Small intestine (tissue), 7 donors: ENCODE results near the gene ZXDC. TPM values are rescaled to one million over a fixed set of nuclear protein-coding genes. Genes with fewer than 3 reads are reported as not detected.

ENCODE experiments used
- DNase-seq, 2 donors: peaks; one replicate each; pipeline versions ENCODE4 v3.0.0 to v3.0.0-alpha.2; 2013
- FAIRE-seq: peaks from 2 replicates; lab custom pipeline; 2012; peaks lifted over from hg19 to GRCh38; lab: Jason Lieb, UNC
- H3K27ac ChIP-seq, 3 donors: one replicate each; pipeline ENCODE4 v1.5.1; 2013; ENCODE audit warnings: low read length in 2 of 3, mild to moderate bottlenecking in 2 of 3, control low read depth in 1 of 3, inconsistent platforms in 1 of 3, low read depth in 1 of 3, moderate library complexity in 1 of 3
- H3K27me3 ChIP-seq, 3 donors: one replicate each; pipeline ENCODE4 v1.6.1; 2013; ENCODE audit warnings: low read length in 3 of 3, inconsistent platforms in 1 of 3; ENCODE audit not compliant: control insufficient read depth in 3 of 3, insufficient read depth in 3 of 3
- H3K36me3 ChIP-seq, 3 donors: one replicate each; pipeline ENCODE4 v1.6.1; 2013; ENCODE audit warnings: low read length in 3 of 3, inconsistent platforms in 1 of 3, low read depth in 1 of 3, mild to moderate bottlenecking in 1 of 3, moderate library complexity in 1 of 3; ENCODE audit not compliant: control insufficient read depth in 3 of 3, insufficient read depth in 2 of 3
- H3K4me1 ChIP-seq, 3 donors: one replicate each; pipeline ENCODE4 v1.6.1; 2013; ENCODE audit warnings: low read length in 2 of 3, inconsistent platforms in 1 of 3, low read depth in 1 of 3, mild to moderate bottlenecking in 1 of 3, moderate library complexity in 1 of 3; ENCODE audit not compliant: control insufficient read depth in 3 of 3, insufficient read depth in 2 of 3
- H3K4me3 ChIP-seq, 3 donors: one replicate each; pipeline ENCODE4 v1.5.1; 2013; ENCODE audit warnings: low read length in 3 of 3, control low read depth in 1 of 3, inconsistent platforms in 1 of 3, low read depth in 1 of 3, mild to moderate bottlenecking in 1 of 3, moderate library complexity in 1 of 3
- H3K9me3 ChIP-seq, 2 donors: one replicate each; pipeline ENCODE4 v1.6.1; 2013; ENCODE audit warnings: low read depth in 1 of 2, low read length in 1 of 2; ENCODE audit not compliant: control insufficient read depth in 2 of 2, insufficient read depth in 1 of 2
- WGBS, 3 donors: extraction: QIAGEN DNeasy Blood & Tissue Kit; methylation state at CpG; one replicate each; pipeline ENCODE4 v1.1.7; 2013; 5-methylcytosine and 5-hydroxymethylcytosine counted together
- polyA plus RNA-seq, 4 donors: library from polyadenylated mRNA; stranded (reverse) in 3 of 4; unstranded in 1 of 4; fragments of 200-250 nt in 3 of 4; fragments of 120-200 nt in 1 of 4; gene quantifications; one replicate each; pipeline versions ENCODE4 v1.2.1 to v1.2.3, GENCODE V29; 2013
- donor health status: healthy with polysubstance abuse.
- donor health status: control.
- donor health status: control.
- donor health status: Bipolar disorder and iron deficiency.
- donor health status: healthy.

The ZXDC gene
- polyA plus RNA-seq, 4 donors = 10.0 to 35.9 (median 13.3) TPM

- Histone ChIP-seq H3K4me3 (no peak overlapping the region), H3K27ac (no peak overlapping the region), H3K4me1 (no peaks in the 10 kb centered on the region), H3K27me3 (no peaks in the 10 kb centered on the region), H3K9me3 (no peaks in the 10 kb centered on the region), H3K36me3 (peaks cover 4 to 71% (median 14%) of the 10 kb centered on the region in 3 donors)
- 95 to 97% (median 96%) methylated on average over 10 of the region's 10 CpGs for WGBS, 3 donors
- FAIRE-seq (no peak), DNase-seq (no peak)
Observed at GRCh38 chr3:126438746-126439145, 36.9 kb downstream of the ZXDC start.

GRCh38 chr3:126438186-126438585 is 37.5 kb downstream of the ZXDC start:
- Histone ChIP-seq H3K27ac (no peak overlapping the region), H3K4me1 (no peaks in the 10 kb centered on the region), H3K9me3 (no peaks in the 10 kb centered on the region), H3K36me3 (peaks cover 2 to 72% (median 14%) of the 10 kb centered on the region in 3 donors), H3K27me3 (no peaks in the 10 kb centered on the region), H3K4me3 (no peak overlapping the region)
- DNase-seq (no peak), FAIRE-seq (no peak)
- 86 to 90% (median 90%) methylated on average over 8 of the region's 8 CpGs for WGBS, 3 donors

GRCh38 chr3:126436826-126437717 is 38.6 kb downstream of the ZXDC start:
- no peaks in the 10 kb centered on the region for H3K9me3 ChIP-seq
- DNase-seq = no peak
- H3K27me3 ChIP-seq = no peaks in the 10 kb centered on the region
- no peaks in the 10 kb centered on the region for H3K4me1 ChIP-seq
- no peak overlapping the region for H3K4me3 ChIP-seq
- peaks cover 0 to 68% (median 12%) of the 10 kb centered on the region in 3 donors for H3K36me3 ChIP-seq
- WGBS, 3 donors = 96 to 97% (median 96%) methylated on average over 18 of the region's 18 CpGs
- H3K27ac ChIP-seq = no peak overlapping the region
- FAIRE-seq = no peak

- H3K27ac ChIP-seq = no peak overlapping the region
- peaks cover 0 to 4% of the 10 kb centered on the region in 2 donors for H3K9me3 ChIP-seq
- FAIRE-seq (no peak), DNase-seq (no peak)
- peaks cover 0 to 57% (median 12%) of the 10 kb centered on the region in 3 donors for H3K36me3 ChIP-seq
- H3K4me3 ChIP-seq = no peak overlapping the region
- no peaks in the 10 kb centered on the region for H3K27me3 ChIP-seq
- 92 to 96% (median 95%) methylated on average over 14 of the region's 14 CpGs for WGBS, 3 donors
- H3K4me1 ChIP-seq = no peaks in the 10 kb centered on the region
Observed at GRCh38 chr3:126435456-126436315, 40.0 kb downstream of the ZXDC start.

GRCh38 chr3:126434931-126435411 is 40.7 kb downstream of the ZXDC start:
- Histone ChIP-seq H3K4me3 (no peak overlapping the region), H3K27me3 (no peaks in the 10 kb centered on the region), H3K36me3 (peaks cover 0 to 51% (median 12%) of the 10 kb centered on the region in 3 donors), H3K27ac (no peak overlapping the region), H3K9me3 (peaks cover 0 to 4% of the 10 kb centered on the region in 2 donors), H3K4me1 (no peaks in the 10 kb centered on the region)
- FAIRE-seq = no peak
- 89 to 92% (median 91%) methylated on average over 8 of the region's 8 CpGs for WGBS, 3 donors
- DNase-seq = no peak

GRCh38 chr3:126434264-126434590 is 41.5 kb downstream of the ZXDC start:
- peaks cover 0 to 44% (median 12%) of the 10 kb centered on the region in 3 donors for H3K36me3 ChIP-seq
- 34 to 79% (median 62%) methylated on average over 6 of the region's 6 CpGs for WGBS, 3 donors
- no peaks in the 10 kb centered on the region for H3K4me1 ChIP-seq
- no peak overlapping the region for H3K4me3 ChIP-seq
- no peaks in the 10 kb centered on the region for H3K27me3 ChIP-seq
- FAIRE-seq (no peak), DNase-seq (peak in 1 of 2 donors; percentile 39)
- no peak overlapping the region for H3K27ac ChIP-seq
- peaks cover 0 to 4% of the 10 kb centered on the region in 2 donors for H3K9me3 ChIP-seq

GRCh38 chr3:126433496-126434263 is 42.0 kb downstream of the ZXDC start:
- WGBS, 3 donors = 86 to 94% (median 88%) methylated on average over 13 of the region's 13 CpGs
- peaks cover 0 to 39% (median 10%) of the 10 kb centered on the region in 3 donors for H3K36me3 ChIP-seq
- DNase-seq (no peak), FAIRE-seq (no peak)
- no peaks in the 10 kb centered on the region for H3K27me3 ChIP-seq
- H3K27ac ChIP-seq = no peak overlapping the region
- H3K4me1 ChIP-seq = no peaks in the 10 kb centered on the region
- no peak overlapping the region for H3K4me3 ChIP-seq
- H3K9me3 ChIP-seq = peaks cover 0 to 4% of the 10 kb centered on the region in 2 donors

GRCh38 chr3:126433105-126433430 is 42.6 kb downstream of the ZXDC start:
- no peak for FAIRE-seq
- no peak for DNase-seq
- 93 to 99% (median 95%) methylated on average over 5 to 6 of the region's 6 CpGs for WGBS, 3 donors

More at GRCh38 chr3:126433105-126433430, 42.6 kb downstream of the ZXDC start:
- Histone ChIP-seq H3K4me3 (no peak overlapping the region), H3K4me1 (no peaks in the 10 kb centered on the region), H3K27me3 (no peaks in the 10 kb centered on the region), H3K36me3 (peaks cover 0 to 34% (median 8%) of the 10 kb centered on the region in 3 donors), H3K27ac (no peak overlapping the region), H3K9me3 (peaks cover 0 to 4% of the 10 kb centered on the region in 2 donors)
